ENCODE results near the gene SLC16A10.
"Not testable (repeated sequence)": the region's sequence is repeated elsewhere in the genome, so short reads cannot be mapped to it uniquely, and the experiment has no call there.

DNA sequence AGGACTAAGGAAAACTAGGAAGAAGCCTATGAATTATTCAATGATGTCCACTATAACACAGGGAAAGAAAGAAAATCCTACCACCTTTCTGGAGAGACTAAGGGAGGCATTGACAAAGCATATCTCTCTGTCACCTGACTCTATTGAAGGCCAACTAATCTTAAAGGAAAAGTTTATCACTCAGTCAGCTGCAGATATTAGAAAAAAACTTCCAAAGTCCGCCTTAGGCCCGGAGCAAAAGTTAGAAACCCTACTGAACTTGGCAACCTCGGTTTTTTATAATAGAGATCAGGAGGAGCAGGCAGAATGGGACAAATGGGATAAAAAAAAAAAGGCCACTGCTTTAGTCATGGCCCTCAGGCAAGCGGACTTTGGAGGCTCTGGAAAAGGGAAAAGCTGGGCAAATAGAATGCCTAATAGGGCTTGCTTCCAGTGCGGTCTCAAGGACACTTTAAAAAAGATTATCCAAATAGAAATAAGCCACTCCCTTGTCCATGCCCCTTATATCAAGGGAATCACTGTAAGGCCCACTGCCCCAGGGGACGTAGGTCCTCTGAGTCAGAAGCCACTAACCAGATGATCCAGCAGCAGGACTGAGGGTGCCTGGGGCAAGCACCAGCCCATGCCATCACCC is 47.0 kb downstream of the SLC16A10 start:
- TF ChIP-seq, protein P1, sequence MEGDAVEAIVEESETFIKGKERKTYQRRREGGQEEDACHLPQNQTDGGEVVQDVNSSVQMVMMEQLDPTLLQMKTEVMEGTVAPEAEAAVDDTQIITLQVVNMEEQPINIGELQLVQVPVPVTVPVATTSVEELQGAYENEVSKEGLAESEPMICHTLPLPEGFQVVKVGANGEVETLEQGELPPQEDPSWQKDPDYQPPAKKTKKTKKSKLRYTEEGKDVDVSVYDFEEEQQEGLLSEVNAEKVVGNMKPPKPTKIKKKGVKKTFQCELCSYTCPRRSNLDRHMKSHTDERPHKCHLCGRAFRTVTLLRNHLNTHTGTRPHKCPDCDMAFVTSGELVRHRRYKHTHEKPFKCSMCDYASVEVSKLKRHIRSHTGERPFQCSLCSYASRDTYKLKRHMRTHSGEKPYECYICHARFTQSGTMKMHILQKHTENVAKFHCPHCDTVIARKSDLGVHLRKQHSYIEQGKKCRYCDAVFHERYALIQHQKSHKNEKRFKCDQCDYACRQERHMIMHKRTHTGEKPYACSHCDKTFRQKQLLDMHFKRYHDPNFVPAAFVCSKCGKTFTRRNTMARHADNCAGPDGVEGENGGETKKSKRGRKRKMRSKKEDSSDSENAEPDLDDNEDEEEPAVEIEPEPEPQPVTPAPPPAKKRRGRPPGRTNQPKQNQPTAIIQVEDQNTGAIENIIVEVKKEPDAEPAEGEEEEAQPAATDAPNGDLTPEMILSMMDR (IDR thresholded peaks at IDR 0.05), result not testable (repeated sequence)
- not testable (repeated sequence) for TF ChIP-seq TCF7L2 (IDR thresholded peaks at IDR 0.05; ENCODE audit: low read depth, low read length); SIN3A (IDR thresholded peaks at IDR 0.05; ENCODE audit: borderline replicate concordance, insufficient read depth, low read depth, low read length)
